Suppressor macrophage (primary cell): ENCODE data around the gene YBX3.

Source experiments
- DNase-seq, 4 experiments: peaks; one replicate each; pipeline ENCODE4 v3.0.0-alpha.2; 2020 to 2022

YBX3 gene

GRCh38 chr12:10668526-10668925 is 54.6 kb downstream of the YBX3 start:
- no peak for DNase-seq

- no peak for DNase-seq
Observed at GRCh38 chr12:10667581-10667980, 55.5 kb downstream of the YBX3 start.

- no peak for DNase-seq
Observed at GRCh38 chr12:10664499-10664898, 58.6 kb downstream of the YBX3 start.

- no peak for DNase-seq
Observed at GRCh38 chr12:10663869-10664268, 59.3 kb downstream of the YBX3 start.

GRCh38 chr12:10661338-10661737 is 61.8 kb downstream of the YBX3 start:
- no peak for DNase-seq

GRCh38 chr12:10654003-10654402 is 69.1 kb downstream of the YBX3 start:
- no peak for DNase-seq

GRCh38 chr12:10652192-10652591 is 70.9 kb downstream of the YBX3 start:
- no peak for DNase-seq
